AML-193 (cell line): ENCODE data around the gene RHBDD3.

Experiments
- DNase-seq, 2 experiments: peaks; one replicate each; lab custom pipeline; 2025; lab: John Stamatoyannopoulos, UW

Gene RHBDD3

DNA sequence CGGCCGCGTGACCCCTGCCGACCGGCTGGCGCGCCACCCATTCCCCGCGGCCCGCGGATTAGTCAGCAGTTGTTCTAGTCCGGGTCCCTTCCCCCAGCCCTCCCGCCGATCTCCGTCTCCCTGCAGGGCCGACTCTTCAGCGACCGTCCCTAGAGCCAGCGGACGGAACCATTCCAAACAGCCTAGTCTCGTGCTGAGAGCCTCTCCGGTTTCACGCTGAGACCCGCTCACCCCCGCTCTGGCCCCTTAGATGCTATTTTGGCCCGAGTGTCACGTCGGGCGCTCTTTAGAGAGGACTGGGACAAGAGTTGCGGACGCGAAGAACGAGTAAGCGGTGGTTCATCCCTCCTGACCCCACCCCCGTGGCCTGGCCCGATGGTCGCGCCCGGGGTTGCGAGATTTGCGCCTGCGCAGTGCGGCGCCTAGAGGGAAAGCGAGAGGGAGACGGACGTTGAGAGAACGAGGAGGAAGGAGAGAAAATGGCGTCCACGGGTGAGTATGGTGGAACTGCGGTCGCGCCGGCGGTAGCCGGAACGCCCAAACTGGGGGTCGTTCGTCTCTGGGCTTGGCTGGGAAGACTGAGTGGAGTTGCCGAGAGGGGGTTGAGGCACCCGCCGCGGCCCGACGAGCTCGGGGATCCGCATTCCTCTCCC, at the start of gene RHBDD3, which contains the start of gene EWSR1:
TSS of gene RHBDD3 (minus strand) at position 124 of the 653 bp plus-strand sequence. CDS start 2,355 bp downstream, outside the sequence.
TSS of gene EWSR1 (plus strand) at position 411 of the 653 bp plus-strand sequence. CDS start at position 480, 69 bp downstream.
- peak; percentile 86 to 88 for DNase-seq

DNA sequence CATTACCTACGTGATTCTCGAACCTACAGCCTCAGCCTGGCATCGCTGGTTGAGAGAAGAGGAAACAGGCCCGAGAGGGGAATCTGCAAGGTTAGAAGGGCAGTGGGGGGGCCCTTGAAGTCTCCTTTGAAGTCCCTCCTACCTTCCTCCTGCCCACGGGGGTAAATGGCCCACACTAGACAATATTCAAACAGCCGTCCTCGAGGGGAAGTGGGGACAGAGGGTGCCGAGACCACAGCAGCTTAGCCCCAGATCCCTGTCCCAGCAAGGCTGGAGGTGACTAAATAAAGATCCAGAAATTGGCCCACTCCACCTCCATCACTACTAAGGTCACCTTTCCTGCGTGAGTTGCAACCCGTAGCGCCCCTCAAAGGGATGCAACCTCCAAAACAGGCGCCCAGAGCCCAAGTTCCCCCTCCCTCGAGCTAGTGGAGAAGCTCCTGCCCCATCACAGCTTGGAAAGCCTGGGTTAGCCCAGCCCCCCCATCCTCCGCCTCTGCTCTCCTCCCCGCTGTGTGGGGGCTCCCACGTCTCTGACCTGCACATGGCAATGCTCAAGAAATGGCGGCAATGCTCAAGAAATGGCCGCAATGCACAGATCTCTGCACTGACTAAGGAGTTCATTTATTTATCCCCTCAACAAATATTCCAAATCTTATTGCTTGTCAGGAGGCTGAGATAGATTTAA, 48.5 kb upstream of the RHBDD3 start:
- DNase-seq = no peak

DNA sequence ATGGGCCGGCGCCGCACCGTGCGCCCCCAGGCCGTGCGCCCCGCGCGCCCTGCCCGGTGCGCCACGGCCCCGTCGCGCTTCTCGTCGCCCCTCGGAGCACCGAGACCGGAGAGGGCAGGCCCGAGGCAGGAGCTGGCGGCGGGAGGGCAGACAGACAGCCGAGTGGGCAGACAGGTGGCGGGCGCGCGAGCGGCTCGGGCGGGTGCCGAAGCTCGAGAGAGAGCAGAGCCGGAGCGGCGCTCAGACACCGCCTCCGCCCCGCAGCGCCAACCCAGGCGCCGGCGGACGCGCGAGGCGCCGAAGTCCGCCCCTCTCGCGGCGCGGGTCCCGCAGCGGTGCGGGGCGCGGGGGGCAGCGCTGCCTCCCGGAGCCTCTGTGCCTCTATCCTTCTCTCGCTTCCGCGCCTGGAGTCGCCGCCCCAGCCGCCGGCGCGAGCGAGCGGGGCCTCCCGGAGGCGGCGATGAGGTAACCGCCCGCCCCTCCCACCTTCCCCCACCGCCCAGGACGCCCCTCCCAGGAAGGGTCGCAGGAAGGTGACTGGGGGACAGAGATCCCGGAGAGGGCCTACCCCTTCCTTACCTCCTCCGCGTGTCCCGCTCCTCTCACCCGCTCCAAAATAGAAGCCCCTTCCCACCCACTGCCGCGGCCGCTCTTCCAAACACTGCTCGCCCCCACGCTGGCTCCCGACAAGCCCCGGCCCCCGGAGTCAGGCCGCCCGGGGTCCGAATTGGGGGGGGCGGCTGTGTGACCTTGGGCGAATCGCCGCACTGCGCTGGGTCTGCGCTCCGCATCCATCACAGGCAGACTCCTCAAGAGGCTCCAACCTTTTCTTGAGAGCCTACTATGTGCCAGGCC, 47.7 kb upstream of the RHBDD3 start, which contains the start of gene RASL10A:
TSS of gene RASL10A (minus strand) at position 412 of the 855 bp plus-strand sequence. CDS start 451 bp downstream, outside the sequence.
- DNase-seq = no peak

DNA sequence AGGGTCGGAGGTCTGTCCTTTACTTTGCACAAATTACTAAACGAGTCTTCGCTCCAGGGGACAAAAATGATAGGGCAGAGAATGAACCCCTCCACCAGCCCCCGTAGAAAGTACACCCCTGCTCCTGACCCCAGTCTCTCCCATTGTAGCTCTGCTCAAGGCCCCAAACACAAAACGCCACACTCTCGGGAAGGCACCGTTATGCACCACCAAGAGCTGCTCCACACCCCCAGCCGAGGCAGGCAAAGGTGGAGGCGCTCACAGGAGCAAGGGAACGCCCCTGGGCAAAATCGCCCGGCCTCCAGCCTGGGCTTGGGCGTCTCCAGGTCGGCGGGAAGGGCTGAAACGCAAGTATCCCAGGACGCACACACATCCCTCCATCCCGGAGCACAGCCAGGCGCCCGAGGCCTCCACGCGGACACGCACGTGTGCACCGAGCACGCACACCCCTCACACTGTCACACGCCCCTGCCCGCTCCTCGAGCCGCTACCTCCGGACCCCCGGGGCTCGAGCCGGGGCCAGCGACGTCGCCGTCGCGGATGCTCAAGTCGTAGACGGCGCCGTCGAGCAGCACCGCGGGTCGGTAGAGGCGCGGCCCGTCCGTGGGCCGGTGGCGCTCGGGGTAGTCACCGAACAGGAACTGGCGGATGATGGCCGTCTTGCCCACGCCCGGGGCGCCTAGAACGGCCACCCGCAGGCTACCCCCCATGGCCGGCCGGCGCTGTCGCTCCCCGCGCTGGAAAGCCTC, 46.9 kb upstream of the RHBDD3 start:
- no peak for DNase-seq

DNA sequence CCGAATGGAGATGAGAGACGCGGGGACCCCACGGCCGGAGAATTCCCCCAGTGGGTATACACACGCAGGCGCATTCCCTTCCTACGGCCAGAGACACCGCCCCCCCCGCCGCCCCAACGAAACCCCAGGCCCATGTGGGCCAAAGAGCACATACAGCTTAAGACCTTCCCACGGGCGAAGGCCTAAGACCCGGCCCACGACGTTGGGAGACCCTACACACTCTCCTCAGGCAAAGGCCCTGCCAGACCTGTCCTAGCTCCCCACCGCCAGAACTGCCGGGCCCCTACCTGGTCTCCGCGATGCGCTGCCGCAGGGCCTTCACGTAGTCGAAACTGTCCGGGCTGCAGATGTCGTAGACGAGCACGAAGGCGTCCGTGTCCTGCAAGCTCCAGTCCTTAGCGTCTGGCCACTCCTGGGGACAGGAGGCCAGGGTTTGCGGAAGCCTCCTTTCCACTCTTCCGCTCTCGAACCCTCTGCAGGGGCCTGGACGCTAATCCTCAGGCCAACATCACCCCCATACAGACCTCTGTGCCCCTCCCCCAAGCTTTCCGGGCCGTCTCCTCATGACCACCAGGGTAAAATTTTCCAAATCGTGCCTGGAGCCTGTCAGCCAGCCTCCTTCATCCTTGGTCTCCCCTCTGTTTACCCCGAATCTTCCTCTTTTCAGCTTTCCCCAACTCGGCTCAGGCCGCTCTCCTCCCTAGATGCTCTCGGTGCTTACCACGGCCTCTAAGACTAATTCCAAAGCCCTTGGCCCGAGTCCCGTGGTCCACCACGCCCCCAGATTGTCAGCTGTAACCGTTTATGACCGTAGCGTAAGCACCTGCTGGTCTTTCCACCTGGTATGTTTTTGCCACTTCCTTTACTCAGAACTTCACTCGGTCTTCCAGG, 46.0 kb upstream of the RHBDD3 start:
- DNase-seq = no peak

DNA sequence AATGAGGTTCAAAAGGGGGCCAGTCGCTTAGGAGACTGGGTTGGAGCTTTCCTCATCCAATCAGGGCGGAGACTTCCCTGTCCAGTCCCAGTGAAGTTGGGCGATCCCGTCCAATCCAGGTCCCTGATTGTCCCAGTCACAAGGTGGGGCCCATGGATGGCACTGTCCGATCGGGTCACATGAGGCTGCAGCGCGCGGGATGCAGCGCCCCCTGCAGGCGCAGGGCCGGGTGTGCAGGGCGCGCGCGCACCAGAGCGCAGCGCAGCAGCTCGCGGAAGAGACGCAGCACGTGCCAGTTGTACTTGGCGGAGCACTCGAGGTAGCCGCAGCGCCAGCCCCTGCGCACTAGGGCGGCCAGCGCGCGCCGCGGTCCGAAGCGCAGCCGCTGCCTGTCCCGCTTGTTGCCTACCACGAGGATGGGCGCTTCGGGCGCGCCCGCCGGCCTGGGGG, 45.4 kb upstream of the RHBDD3 start:
- DNase-seq = no peak

DNA sequence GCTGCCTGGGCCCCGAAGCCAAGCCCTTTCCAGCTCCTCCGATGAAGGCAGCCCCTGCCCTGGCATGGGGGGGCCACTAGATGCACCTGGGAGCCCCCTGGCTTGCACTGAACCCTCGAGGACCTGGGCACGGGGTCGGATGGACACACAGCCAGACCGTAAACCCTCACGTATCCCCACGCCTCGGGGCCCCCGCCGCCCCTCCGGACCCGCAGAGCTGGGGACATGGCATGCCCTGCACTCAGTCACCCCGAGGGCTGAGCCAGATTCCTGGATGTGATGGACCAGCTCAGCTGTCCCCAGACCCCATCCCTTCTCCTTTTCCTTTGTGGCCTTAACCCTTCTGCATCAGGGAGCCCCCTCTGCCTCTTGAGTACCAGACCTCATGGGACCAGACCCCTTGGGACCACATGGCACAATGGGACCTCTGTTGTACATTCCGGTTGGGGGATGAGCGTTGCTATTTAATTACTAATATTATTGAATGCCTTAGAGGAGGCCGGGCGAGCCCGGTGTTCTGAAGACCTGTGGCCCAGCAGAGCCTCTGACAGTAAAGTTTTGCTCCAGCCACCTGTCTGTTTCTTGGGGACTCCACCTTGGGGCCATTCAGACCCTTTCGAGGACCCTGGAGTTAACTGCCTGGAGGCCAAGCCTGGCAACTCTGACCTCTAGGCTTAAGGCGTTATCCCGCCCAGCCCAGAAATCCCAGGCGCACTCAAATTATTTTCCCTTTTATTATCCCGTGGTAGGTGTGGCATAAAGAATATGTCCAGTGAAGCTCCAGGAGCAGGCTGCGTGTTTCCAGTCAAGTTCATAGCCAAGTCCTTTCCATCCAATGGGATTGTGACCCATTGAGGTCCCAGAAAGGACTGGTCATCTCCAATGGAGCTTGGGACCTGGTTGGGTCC, 44.7 kb upstream of the RHBDD3 start:
- no peak for DNase-seq

DNA sequence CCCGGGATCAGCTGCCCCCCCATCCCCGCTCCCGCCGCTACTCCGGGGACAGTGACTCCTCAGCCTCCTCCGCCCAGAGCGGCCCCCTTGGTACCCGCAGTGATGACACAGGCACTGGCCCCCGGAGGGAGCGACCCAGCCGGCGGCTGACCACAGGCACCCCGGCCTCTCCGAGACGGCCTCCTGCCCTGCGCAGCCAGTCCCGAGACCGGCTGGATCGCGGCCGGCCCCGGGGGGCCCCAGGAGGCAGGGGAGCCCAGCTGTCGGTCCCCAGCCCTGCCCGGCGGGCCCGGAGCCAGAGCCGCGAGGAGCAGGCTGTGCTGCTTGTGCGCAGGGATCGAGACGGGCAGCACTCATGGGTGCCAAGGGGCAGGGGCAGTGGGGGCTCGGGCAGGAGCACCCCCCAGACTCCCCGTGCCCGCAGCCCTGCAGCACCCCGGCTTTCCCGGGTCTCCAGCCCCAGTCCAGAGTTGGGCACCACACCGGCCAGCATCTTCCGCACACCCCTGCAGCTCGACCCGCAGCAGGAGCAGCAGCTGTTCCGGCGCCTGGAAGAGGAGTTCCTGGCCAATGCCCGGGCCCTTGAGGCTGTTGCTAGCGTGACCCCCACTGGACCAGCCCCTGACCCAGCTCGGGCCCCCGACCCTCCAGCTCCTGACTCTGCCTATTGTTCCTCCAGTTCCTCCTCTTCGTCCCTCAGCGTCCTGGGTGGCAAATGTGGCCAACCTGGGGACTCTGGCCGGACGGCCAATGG, 43.9 kb upstream of the RHBDD3 start:
- DNase-seq = no peak

DNA sequence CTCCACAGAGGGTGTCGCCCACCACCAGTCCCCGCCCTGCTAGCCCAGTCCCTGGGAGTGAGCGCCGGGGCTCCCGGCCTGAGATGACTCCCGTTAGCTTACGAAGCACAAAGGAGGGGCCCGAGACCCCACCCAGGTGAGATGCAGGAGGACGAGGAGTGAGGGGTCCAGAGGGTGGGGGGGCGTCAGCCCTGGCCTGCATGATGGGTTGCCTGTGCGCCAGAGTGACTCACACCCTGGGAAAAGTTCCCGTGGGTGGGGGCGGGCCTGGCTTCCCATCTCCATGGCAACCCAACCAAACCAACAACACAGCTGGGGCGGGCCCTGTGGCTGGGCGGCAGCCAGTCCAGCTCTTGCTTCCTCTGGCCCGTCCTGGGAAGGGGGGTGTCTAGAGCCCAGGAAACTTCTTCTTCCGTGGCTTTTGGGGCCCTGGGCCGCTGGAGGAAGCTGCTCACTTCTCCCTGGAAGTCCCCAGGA, 43.1 kb upstream of the RHBDD3 start:
- peak; percentile 50 to 67 for DNase-seq

DNA sequence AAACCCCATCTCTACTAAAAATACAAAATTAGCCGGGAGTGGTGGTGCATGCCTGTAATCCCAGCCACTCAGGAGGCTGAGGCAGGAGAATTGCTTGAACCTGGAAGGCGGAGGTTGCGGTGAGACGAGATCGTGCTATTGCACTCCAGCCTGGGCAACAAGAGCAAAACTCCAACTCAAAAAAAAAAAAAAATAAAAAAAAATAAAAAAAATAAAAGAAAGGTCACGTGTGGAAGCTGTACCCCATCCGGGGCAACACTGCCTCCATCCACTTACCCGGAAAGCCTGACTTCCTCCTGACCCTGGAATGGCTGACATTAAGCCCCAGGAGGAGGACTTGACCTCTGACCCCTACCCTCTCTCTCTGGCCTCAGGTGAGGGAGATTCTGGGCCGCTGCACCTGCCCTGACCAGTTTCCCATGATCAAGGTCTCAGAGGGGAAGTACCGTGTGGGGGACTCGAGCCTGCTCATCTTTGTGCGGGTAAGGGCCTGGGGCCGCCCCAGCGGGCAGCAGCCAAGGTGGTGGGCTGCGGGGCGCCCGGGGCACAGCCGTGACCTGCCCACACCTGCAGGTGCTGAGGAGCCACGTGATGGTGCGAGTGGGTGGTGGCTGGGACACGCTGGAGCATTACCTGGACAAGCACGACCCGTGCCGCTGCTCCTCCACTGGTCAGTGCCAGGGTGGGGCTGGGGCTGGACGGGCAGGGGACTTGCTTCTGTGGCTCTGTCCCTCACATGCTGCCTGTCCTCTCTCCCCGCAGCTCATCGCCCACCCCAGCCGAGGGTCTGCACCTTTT, 42.5 kb upstream of the RHBDD3 start:
- no peak for DNase-seq

DNA sequence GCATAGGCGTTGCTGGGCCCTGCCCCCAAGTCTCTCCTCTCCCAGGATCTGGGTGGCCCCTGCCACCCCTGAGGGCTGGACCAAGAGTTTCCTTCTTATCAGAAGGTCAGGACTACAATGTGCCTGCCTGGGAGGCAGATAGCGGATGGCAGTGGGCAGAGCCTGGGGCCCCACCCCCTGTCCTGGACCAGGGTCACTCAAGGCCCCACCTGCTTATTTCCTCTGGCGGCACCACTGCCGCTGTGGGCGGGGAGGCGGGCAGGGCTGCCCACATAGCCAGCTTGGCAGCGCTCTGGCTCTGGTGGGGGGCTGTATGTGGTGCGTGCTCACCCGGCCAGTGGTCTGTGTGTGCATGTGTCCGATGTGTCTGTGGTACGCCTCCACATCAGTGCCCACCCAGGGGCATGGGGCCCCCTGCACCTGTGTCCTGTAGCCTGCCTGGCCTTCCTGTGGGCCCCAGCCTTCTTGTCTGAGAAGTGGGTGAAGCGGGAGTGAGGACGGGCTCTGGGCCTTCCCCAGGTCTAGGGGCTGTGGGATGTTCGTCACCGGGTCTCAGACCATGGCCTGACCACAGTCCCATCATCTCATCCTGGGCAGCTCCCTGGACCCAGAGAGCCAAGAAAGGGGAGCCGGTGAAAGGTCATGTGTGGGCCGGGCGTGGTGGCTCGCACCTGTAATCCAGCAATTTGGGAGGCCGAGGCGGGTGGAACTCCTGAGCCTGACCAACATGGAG, 41.7 kb upstream of the RHBDD3 start:
- DNase-seq = no peak

DNA sequence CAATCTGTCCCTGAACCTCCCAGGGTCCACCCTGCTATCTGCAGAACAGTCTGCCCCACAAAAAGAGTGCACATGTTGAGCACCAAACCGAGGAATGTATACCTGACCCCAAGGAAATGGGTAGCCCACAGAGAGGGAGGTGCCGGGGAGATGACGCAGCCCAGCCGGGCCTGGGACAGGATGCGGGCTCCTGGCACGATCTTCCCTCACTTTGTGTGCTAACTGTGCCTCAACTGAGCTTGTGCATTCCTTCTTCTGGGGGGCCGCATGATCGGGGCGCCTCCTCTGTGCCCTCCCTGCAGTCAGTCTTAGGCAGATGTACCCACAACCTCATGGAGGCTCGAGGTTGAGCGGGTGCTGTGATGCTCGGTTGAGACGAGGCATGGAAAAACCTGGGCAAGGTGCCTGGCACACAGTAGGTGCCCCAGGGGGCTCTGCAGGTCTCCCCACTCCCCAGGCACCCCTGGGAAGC, 41.0 kb upstream of the RHBDD3 start:
- DNase-seq = no peak

DNA sequence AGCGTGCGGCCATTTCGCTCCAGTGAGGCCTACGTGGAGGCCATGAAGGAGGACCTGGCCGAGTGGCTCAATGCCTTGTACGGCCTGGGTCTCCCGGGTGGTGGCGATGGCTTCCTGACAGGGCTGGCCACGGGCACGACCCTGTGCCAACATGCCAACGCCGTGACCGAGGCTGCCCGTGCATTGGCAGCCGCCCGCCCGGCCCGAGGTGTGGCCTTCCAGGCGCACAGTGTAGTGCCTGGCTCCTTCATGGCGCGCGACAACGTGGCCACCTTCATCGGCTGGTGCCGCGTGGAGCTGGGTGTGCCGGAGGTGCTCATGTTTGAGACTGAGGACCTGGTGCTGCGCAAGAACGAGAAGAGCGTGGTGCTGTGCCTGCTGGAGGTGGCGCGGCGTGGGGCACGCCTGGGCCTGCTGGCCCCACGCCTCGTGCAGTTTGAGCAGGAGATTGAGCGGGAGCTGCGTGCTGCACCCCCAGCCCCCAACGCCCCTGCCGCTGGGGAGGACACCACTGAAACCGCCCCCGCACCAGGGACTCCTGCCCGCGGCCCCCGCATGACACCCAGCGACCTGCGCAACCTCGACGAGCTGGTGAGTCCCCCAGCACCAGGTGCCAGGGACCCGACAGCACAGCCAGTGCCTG, 40.5 kb upstream of the RHBDD3 start:
- DNase-seq = no peak

DNA sequence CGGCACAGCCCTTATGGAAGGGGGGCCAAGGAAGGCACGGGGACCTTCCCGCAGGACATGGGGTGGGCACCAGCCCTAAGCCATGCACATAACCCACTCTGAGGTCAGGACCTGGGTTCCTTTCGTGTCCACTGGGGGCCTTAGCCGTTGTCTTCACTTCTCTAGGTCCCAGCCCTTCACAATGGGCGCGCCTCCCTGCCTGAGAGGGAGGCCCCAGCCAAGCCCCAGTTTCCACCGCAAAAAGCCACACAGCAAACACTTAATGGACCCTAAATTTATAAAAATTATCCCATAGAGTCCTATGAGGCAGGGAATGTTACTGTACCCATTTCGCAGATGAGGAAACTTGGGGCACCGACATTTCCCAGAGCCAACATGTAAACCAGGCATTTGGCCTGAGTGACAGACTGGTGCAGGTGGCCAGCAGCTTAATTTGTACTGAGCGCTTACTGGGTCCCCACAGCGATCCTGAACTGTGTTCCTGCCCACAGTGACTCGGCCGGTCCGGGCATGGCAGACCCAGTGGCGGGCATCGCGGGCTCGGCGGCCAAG, 39.9 kb upstream of the RHBDD3 start:
- DNase-seq = no peak

DNA sequence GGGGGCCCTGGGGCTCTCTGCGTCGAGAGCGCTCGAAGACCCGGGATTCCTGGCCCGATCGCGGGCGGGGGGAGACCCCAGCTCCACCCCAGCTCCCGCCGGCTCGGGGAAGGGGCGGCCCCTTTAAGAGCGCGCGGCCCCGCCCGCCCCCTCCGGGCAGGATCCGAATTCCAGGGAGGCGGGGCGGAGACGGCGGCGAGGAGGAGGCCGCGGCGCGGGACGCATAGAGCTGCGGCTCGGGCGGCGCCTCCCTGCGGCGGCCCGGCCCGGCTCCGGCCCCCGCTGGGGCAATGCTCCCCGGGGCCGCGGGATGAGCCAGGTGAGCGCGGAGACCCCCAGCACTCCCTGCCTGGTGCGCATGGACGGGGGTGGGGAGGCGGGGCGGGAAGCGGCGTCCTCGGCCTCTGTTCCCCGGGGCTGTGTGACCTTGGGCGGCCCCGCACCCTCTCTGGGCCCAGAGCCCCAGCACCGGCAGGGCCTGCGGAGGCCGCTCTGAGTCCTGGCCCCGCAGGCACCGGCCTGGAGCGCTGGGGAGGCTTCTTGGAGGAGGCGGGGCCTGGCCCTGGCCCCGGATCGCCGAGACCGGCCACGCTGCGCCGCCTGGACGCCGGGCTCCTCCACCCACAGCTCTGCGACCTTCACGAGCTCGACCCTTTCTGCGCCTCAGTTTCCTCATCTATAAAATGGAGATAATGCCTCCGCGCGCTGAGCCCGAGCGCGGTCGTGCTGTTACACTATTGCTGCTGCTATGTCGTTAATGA, 39.2 kb upstream of the RHBDD3 start:
- DNase-seq = peak; percentile 25 to 43
